Activated gamma-delta T cell treated with anti-CD3 and anti-CD28 coated beads, Interleukin-2, amount 50 U/mL, for 16 hours (primary cell): ENCODE data around the gene STEAP1.

Experiments used
- DNase-seq: peaks from one replicate; pipeline ENCODE4 v3.0.0-alpha.2; 2020; ENCODE audit warnings: low read depth

STEAP1 gene

DNA sequence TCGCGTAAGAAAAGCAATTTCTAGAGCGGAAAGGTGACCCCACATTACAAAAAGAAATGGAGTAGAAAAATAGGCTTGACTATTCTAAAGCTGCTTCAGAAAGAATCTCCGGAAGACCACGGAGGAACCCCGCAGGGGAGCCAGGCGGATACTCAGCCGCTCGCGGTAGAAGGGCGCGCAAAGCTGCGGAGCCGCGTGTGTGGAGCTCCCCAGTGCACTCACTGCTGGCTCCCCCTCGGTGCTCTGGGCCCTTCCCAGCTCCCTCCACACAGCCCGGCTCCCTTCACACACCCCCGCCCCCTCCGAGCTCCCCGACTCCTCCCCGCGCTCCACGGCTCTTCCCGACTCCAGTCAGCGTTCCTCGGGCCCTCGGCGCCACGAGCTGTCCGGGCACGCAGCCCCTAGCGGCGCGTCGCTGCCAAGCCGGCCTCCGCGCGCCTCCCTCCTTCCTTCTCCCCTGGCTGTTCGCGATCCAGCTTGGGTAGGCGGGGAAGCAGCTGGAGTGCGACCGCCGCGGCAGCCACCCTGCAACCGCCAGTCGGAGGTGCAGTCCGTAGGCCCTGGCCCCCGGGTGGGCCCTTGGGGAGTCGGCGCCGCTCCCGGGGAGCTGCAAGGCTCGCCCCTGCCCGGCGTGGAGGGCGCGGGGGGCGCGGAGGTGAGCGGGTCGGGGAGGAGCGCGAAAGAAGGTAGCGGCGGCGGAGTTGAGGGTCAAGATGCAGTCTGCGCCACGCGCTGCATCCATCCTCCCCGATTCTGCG is 57.3 kb downstream of the STEAP1 start, which contains the start of gene STEAP2:
STEAP2 (plus strand) TSS at position 350 of the 758 bp plus-strand sequence. CDS start 13,343 bp downstream, outside the sequence.
- no peak for DNase-seq

GRCh38 chr7:90212149-90212495 is 57.9 kb downstream of the STEAP1 start:
- DNase-seq, result no peak

DNA sequence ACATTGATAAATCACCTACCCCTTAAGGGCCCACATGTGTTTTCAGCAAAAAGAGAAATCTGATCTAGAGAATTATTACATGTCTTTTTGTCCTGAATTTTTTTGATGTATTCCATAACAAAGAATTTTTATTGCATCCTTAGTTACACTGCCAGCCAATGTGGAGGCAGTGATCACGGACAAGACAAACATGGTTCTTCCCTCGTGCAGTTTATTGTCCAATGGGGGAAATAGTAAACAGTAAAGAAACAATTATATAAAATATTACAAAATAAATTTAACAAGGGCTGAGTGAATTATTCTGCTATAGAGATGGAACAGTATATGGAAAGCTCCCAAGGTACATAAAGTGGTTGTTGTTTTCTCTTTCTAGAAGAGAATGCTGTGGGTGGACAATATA is 59.3 kb downstream of the STEAP1 start:
- no peak for DNase-seq
